Common myeloid progenitor, CD34-positive (primary cell): Measurements from ENCODE around the gene REST.

Experiments used
- CTCF ChIA-PET: fragments of 350-600 bp; sonication (Branson Sonifier 250); formaldehyde crosslinking; loops from one replicate; lab custom pipeline; 2021; ENCODE audit warnings: antibody characterized with exemption; lab: Charles Lee
- POLR2A ChIA-PET: fragments of 350-600 bp; sonication (Branson Sonifier 250); formaldehyde crosslinking; loops from one replicate; lab custom pipeline; 2021; ENCODE audit warnings: antibody characterized with exemption; lab: Charles Lee
- DNase-seq, 3 donors: peaks; one replicate each; pipeline versions ENCODE4 v3.0.0 to v3.0.0-alpha.2; 2013
- H3K27ac ChIP-seq, 2 experiments: 1 replicate in 1 of 2; 2 replicates in 1 of 2; pipeline ENCODE4 v1.7.0; 2013; ENCODE audit warnings: inconsistent platforms in 2 of 2, low read length in 2 of 2, mild to moderate bottlenecking in 2 of 2, low read depth in 1 of 2, moderate library complexity in 1 of 2; ENCODE audit not compliant: severe bottlenecking in 2 of 2, insufficient read depth in 1 of 2, poor library complexity in 1 of 2
- H3K27me3 ChIP-seq, 5 experiments: replicated peaks in 2 of 5; 1 replicate in 3 of 5; 2 replicates in 2 of 5; pipeline versions ENCODE4 v1.6.1 to v1.7.0; 2013; ENCODE audit warnings: low read length in 4 of 5, mild to moderate bottlenecking in 2 of 5, moderate library complexity in 2 of 5, inconsistent platforms in 1 of 5; ENCODE audit not compliant: insufficient read depth in 5 of 5, control insufficient read depth in 4 of 5
- H3K36me3 ChIP-seq, 4 experiments: 1 replicate in 2 of 4; 2 replicates in 2 of 4; pipeline versions ENCODE4 v1.6.1 to v1.7.0; 2013; ENCODE audit warnings: low read length in 3 of 4, control low read depth in 1 of 4, mild to moderate bottlenecking in 1 of 4; ENCODE audit not compliant: control insufficient read depth in 4 of 4, insufficient read depth in 4 of 4
- H3K4me1 ChIP-seq, 4 experiments: 1 replicate in 3 of 4; 2 replicates in 1 of 4; pipeline versions ENCODE4 v1.6.1 to v1.7.1; 2013; ENCODE audit warnings: low read length in 3 of 4, mild to moderate bottlenecking in 3 of 4, control low read depth in 1 of 4, inconsistent platforms in 1 of 4, moderate library complexity in 1 of 4; ENCODE audit not compliant: control insufficient read depth in 4 of 4, insufficient read depth in 4 of 4; ENCODE audit errors: control extremely low read depth in 1 of 4
- H3K4me3 ChIP-seq, 7 experiments: 1 replicate in 4 of 7; 2 replicates in 3 of 7; pipeline versions ENCODE4 v1.5.1 to v1.7.0; 2013; ENCODE audit warnings: mild to moderate bottlenecking in 7 of 7, low read length in 6 of 7, moderate library complexity in 6 of 7, inconsistent platforms in 2 of 7, low read depth in 2 of 7, control low read depth in 1 of 7; ENCODE audit not compliant: insufficient read depth in 4 of 7, control insufficient read depth in 1 of 7; ENCODE audit errors: extremely low read depth in 1 of 7
- H3K9me3 ChIP-seq, 5 experiments: 1 replicate in 4 of 5; 2 replicates in 1 of 5; pipeline versions ENCODE4 v1.6.1 to v1.7.1; 2013; ENCODE audit warnings: low read length in 4 of 5, mild to moderate bottlenecking in 2 of 5, inconsistent platforms in 1 of 5, low read depth in 1 of 5, moderate library complexity in 1 of 5; ENCODE audit not compliant: control insufficient read depth in 4 of 5, insufficient read depth in 2 of 5; ENCODE audit errors: control extremely low read depth in 1 of 5
- WGBS: methylation state at CpG from one replicate; pipeline ENCODE4 v1.1.5; 2013; ENCODE audit not compliant: insufficient coverage; 5-methylcytosine and 5-hydroxymethylcytosine counted together

The REST gene

DNA sequence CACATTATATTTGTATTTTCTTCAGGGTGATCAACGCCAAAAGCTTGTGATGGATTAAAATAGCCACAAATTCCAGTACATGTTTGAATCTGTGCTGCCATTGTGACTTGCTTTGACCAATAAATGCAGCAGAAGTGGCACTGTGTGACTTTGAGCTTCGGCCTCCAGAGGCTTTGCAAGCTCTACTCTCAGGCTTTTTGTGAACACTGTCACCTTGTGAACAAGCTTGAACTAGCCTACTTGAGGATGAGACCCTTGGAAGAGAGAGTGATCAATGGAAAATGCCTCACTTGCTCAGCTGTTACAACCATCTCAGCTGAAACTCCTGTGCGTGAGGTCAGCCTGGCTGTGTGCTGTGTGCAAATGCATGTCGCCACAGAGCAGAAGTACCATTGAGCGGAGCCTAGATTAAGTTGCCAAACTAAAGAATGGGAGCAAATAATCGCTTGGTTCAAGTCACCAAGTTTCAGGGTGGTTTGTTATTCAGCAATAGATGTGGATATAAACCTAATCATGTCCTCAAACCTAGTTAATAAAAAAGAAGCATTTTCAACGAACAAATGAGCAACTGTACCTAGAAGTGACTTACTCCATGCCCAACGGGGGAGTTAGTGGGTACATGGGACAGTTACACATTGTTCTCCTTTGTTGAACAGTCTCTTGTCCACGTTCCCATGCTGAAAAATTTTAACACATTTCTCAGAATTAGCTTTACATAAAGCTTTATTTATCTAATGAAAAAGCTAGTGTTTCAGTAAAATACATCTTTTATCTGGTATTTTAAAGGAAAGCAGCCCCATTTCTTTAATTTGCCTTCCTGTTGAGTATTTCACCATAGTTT lies 46.2 kb downstream of the REST start:
- H3K27ac ChIP-seq = no peak overlapping the region
- no peaks in the 10 kb centered on the region for H3K27me3 ChIP-seq
- H3K9me3 ChIP-seq = no peaks in the 10 kb centered on the region
- DNase-seq = no peak
- H3K36me3 ChIP-seq = no peaks in the 10 kb centered on the region
- ChIA-PET CTCF (interaction anchor here (2.1 kb wide), 1 partner anchor 12 kb away, joined by 7 read pairs; no protein-coding TSS in a partner anchor), POLR2A (interaction anchor here (0.7 kb wide), 1 partner anchor 315 kb away, joined by 3 read pairs; no protein-coding TSS in a partner anchor)
- no peak overlapping the region for H3K4me3 ChIP-seq
- 100% methylated on average over 6 of the region's 9 CpGs for WGBS
- no peaks in the 10 kb centered on the region for H3K4me1 ChIP-seq

DNA sequence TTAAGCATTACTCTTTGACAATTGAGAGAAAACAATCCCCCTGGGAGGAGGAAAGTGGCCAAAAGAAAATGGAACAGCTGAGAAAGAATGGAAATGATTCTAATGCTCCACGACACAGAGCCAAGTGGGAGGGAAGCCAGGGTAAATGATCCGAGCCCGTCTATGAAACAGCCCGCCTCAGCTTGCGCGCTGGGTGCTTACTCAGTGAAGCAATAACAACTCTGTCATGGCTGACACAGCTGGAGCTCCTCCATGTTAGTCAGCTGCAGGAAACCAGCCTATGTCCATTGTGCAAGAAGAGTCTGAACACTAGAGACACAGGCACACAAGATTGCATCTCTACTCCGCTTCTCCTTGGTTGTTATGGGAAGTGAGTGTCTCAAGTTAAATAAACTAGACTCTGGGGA lies 50.4 kb downstream of the REST start:
- peak in 2 of 3 donors; percentile 34 to 46 for DNase-seq
- no peak overlapping the region for H3K27ac ChIP-seq
- no peak overlapping the region for H3K4me3 ChIP-seq

DNA sequence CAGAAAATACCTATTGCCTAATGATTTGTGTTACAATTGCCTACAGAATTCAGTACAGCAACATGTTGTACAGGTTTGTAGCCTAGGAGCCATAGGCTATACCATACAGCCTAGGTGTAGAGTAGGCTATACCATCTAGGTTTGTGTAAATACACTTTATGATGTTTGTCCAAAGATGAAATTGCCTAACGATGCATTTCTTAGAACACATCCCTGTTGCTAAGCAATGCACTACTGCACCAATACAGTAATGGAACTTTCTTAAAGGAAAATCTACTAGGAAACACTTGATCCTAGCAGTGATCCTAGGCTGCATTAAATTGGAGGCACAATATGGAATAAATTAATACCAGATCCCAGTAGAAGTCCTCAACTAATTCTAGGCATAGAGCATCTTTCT lies 51.4 kb downstream of the REST start:
- Histone ChIP-seq H3K36me3 (peaks cover 4 to 24% (median 14%) of the 10 kb centered on the region in 4 experiments), H3K9me3 (no peaks in the 10 kb centered on the region), H3K4me3 (no peak overlapping the region), H3K4me1 (no peaks in the 10 kb centered on the region), H3K27me3 (no peaks in the 10 kb centered on the region), H3K27ac (no peak overlapping the region)
- POLR2A ChIA-PET = interaction anchor here (0.6 kb wide), 1 partner anchor 137 kb away, joined by 3 read pairs; no protein-coding TSS in a partner anchor
- WGBS = no CpG with 5 or more reads among the region's 1 CpG
- CTCF ChIA-PET = interaction anchor here (0.6 to 2.5 kb wide), 2 partner anchors 17 to 330 kb away, joined by 4 to 23 read pairs; partner anchors contain the start of genes NOA1 and POLR2B
- DNase-seq = no peak

More for the DNA sequence above, 50.4 kb downstream of the REST start:
- no peaks in the 10 kb centered on the region for H3K9me3 ChIP-seq
- H3K4me1 ChIP-seq = no peaks in the 10 kb centered on the region
- ChIA-PET POLR2A (no interaction called here), CTCF (interaction anchor here (0.6 to 2.3 kb wide), 2 partner anchors 12 to 16 kb away, joined by 3 to 11 read pairs; no protein-coding TSS in a partner anchor)
- H3K36me3 ChIP-seq = peaks cover 4 to 17% (median 8%) of the 10 kb centered on the region in 4 experiments
- no peaks in the 10 kb centered on the region for H3K27me3 ChIP-seq
- WGBS = 91% methylated on average over 7 of the region's 7 CpGs

DNA sequence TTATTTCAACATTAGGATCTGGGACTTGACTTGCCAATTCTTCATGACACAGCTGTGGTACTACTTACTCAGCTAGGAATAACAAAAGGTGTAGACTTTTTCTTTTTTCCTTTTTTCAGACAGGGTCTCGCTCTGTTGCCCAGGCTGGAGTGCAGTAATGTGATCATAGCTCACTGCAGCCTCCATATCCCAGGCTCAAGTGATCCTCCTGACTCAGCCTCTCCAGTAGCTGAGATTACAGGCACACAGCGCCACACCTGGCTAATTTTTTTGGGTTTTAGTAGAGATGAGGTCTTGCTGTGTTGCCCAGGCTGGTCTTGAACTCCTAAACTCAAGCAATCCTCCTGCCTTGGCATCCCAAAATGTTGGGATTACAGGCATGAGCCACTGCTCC lies 53.4 kb downstream of the REST start:
- Histone ChIP-seq H3K4me1 (no peaks in the 10 kb centered on the region), H3K36me3 (peaks cover 4 to 43% (median 25%) of the 10 kb centered on the region in 4 experiments), H3K4me3 (no peak overlapping the region), H3K27ac (no peak overlapping the region), H3K9me3 (no peaks in the 10 kb centered on the region), H3K27me3 (no peaks in the 10 kb centered on the region)
- 100% methylated on average over 1 of the region's 2 CpGs for WGBS
- CTCF ChIA-PET = interaction anchor here (1.2 to 2.5 kb wide), 4 partner anchors 8 to 51 kb away, joined by 3 to 23 read pairs (median 4); partner anchors contain the start of genes NOA1 and POLR2B
- POLR2A ChIA-PET = no interaction called here
- no peak for DNase-seq

DNA sequence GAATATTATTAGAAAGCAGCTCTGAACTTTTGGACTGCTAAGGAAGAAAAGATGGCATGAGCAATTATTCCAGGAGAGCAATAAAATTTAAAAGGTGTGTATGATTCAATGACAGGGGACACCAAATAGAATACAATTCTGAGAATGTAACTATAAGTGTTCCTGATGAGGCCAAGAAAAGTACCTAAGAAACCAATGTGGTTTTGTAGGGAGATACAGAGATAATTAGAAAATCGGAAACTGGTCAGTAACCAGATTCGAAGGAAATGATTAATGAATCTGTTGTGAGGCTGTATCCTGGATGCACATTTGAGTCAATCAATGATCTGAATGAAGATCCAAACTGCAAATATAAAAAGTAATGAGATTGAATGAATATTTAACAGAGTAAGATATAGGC lies 63.7 kb downstream of the REST start:
- ChIA-PET POLR2A (no interaction called here), CTCF (interaction anchor here (1.1 kb wide), 1 partner anchor 9 kb away, joined by 3 read pairs; no protein-coding TSS in a partner anchor)
- 100% methylated on average over 2 of the region's 2 CpGs for WGBS

GRCh38 chr4:56972389-56972788 lies 64.7 kb downstream of the REST start:
- H3K27me3 ChIP-seq = no peaks in the 10 kb centered on the region
- POLR2A ChIA-PET = no interaction called here

More for the DNA sequence above, 63.7 kb downstream of the REST start:
- DNase-seq = no peak
- Histone ChIP-seq H3K4me1 (peaks cover 0 to 16% (median 13%) of the 10 kb centered on the region in 4 experiments), H3K9me3 (peaks cover 4 to 18% (median 9%) of the 10 kb centered on the region in 5 experiments), H3K4me3 (no peak overlapping the region), H3K36me3 (peaks cover 24 to 75% (median 48%) of the 10 kb centered on the region in 4 experiments), H3K27me3 (no peaks in the 10 kb centered on the region), H3K27ac (no peak overlapping the region)

More at GRCh38 chr4:56972389-56972788, 64.7 kb downstream of the REST start:
- Histone ChIP-seq H3K9me3 (peaks cover 4 to 18% (median 9%) of the 10 kb centered on the region in 5 experiments), H3K27ac (no peak overlapping the region), H3K36me3 (peaks cover 22 to 65% (median 42%) of the 10 kb centered on the region in 4 experiments), H3K4me1 (peaks cover 0 to 19% (median 18%) of the 10 kb centered on the region in 4 experiments), H3K4me3 (no peak overlapping the region)
- CTCF ChIA-PET = no interaction called here
- no CpG with 5 or more reads among the region's 2 CpGs for WGBS
- no peak for DNase-seq
